ENCODE measurements around the gene SPRR1B.

- TF ChIP-seq POLR2A (IDR thresholded peaks at IDR 0.05) (no peak), CTCF (IDR thresholded peaks at IDR 0.05) (no peak), POLR2AphosphoS5 (IDR thresholded peaks at IDR 0.05) (no peak)
These were observed 26.4 kb downstream of the SPRR1B start, which contains the start of gene SPRR2A for GRCh38 chr1:153057375-153057774.

All from transverse colon (tissue), 4 donors.